Tibial artery (tissue), 4 donors: ENCODE measurements around the gene STOM.

Source experiments
- DNase-seq, 2 donors: peaks; one replicate each; pipeline ENCODE4 v3.0.0-alpha.2; 2019
- H3K27ac ChIP-seq, 2 donors: fragments of 200-600 bp; sonication (generic) in 1 of 2; 1 replicate in 1 of 2; 2 replicates in 1 of 2; pipeline ENCODE4 v1.5.1; 2018 to 2019; ENCODE audit warnings: mild to moderate bottlenecking in 1 of 2
- H3K27me3 ChIP-seq, 2 donors: fragments of 200-600 bp; sonication (generic) in 1 of 2; one replicate each; pipeline versions ENCODE4 v1.5.1 to v1.6.0; 2016 to 2019
- H3K36me3 ChIP-seq, 3 donors: fragments of 200-600 bp; sonication (generic) in 2 of 3; one replicate each; pipeline ENCODE4 v1.5.1; 2016 to 2019; ENCODE audit warnings: mild to moderate bottlenecking in 2 of 3
- H3K4me1 ChIP-seq, 4 donors: fragments of 200-600 bp; sonication (generic) in 2 of 4; 1 replicate in 3 of 4; 2 replicates in 1 of 4; pipeline ENCODE4 v1.5.1; 2016 to 2019
- H3K4me3 ChIP-seq, 2 donors: fragments of 200-600 bp; sonication (generic) in 1 of 2; 1 replicate in 1 of 2; 2 replicates in 1 of 2; pipeline ENCODE4 v1.5.1; 2018 to 2019; ENCODE audit warnings: mild to moderate bottlenecking in 2 of 2
- H3K9me3 ChIP-seq, 3 donors: fragments of 200-600 bp; sonication (generic) in 1 of 3; one replicate each; pipeline ENCODE4 v1.5.1; 2016 to 2019
- intact Hi-C: fragments of 100-400 bp; cut with DNase I; formaldehyde crosslinking; loops from one replicate; pipeline ENCODE4 v1.15.0; 2023; ENCODE audit warnings: low total_unique reads
- TF ChIP-seq, protein P1 (sequence below), 2 experiments: fragments of 200-600 bp in 1 of 2; fragments of 450-650 bp in 1 of 2; IDR thresholded peaks; one replicate each; pipeline ENCODE4 v1.5.1; 2017 to 2019; ENCODE audit warnings: antibody characterized with exemption in 2 of 2, mild to moderate bottlenecking in 1 of 2, moderate library complexity in 1 of 2

STOM gene

DNA sequence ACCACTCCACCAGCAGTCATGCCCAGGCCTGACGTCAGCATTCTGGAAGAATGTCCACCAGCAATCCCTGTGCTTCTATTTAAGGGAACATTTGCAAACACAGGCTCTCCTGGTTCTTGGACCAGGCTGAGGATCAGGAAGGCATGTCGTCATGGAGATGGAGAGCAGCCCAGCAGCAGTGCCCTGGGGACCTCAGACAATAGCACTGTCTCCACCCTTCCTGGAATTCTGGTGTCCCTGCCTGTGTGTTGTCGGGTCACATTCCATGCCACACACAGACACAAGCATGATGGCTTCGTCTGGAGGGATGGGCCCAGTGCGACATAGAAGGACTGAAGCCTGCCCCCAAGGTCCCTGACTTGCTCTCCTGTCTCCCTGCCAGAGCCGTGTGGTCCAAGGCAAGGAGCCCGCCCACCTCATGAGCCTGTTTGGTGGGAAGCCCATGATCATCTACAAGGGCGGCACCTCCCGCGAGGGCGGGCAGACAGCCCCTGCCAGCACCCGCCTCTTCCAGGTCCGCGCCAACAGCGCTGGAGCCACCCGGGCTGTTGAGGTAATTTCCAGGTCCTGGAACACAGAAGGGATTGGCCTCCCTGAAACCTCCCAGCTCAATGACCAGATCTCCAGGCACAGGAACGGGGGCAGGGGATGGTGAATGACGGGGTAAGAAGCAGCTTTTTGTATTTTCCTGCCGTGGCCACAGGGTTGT, 43.8 kb downstream of the STOM start:
- H3K27ac ChIP-seq, result peak overlapping the region; percentile 92 to 95
- H3K4me1 ChIP-seq, result peaks cover 0 to 89% (median 66%) of the 10 kb centered on the region in 4 donors
- no peak overlapping the region for H3K4me3 ChIP-seq
- H3K36me3 ChIP-seq, result peaks cover 91 to 93% (median 92%) of the 10 kb centered on the region in 3 donors
- H3K9me3 ChIP-seq, result no peaks in the 10 kb centered on the region
- TF ChIP-seq, protein P1, sequence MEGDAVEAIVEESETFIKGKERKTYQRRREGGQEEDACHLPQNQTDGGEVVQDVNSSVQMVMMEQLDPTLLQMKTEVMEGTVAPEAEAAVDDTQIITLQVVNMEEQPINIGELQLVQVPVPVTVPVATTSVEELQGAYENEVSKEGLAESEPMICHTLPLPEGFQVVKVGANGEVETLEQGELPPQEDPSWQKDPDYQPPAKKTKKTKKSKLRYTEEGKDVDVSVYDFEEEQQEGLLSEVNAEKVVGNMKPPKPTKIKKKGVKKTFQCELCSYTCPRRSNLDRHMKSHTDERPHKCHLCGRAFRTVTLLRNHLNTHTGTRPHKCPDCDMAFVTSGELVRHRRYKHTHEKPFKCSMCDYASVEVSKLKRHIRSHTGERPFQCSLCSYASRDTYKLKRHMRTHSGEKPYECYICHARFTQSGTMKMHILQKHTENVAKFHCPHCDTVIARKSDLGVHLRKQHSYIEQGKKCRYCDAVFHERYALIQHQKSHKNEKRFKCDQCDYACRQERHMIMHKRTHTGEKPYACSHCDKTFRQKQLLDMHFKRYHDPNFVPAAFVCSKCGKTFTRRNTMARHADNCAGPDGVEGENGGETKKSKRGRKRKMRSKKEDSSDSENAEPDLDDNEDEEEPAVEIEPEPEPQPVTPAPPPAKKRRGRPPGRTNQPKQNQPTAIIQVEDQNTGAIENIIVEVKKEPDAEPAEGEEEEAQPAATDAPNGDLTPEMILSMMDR (IDR thresholded peaks at IDR 0.05), result peak in 1 of 2 experiments; percentile 8
- peak; percentile 96 to 99 for DNase-seq
- no peaks in the 10 kb centered on the region for H3K27me3 ChIP-seq
- intact Hi-C loops, result no loop called here

DNA sequence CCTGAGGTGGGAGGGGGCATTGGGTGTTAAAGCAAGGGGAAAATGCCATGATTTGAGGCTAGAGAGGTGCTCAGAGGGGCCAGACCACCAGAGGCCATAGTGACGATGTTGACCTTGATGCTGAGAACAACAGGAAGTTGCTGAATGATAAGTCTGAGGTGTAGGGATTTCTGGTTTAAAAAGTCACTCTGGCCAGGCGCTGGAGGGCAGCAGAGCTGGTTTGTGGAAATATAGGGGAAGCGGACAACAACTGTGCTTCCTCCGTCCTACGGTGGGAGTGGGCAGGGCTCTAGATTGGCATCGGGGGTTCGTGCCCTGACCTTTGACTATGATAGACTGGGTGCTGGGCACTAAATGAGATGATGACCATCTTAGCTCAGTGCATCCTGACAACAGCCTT, 44.7 kb downstream of the STOM start:
- no peak overlapping the region for H3K4me3 ChIP-seq
- intact Hi-C loops, result no loop called here
- H3K4me1 ChIP-seq, result peaks cover 0 to 89% (median 67%) of the 10 kb centered on the region in 4 donors
- H3K36me3 ChIP-seq, result peaks cover 90 to 92% (median 92%) of the 10 kb centered on the region in 3 donors
- no peaks in the 10 kb centered on the region for H3K9me3 ChIP-seq
- TF ChIP-seq, protein P1 (IDR thresholded peaks at IDR 0.05), result no peak
- H3K27ac ChIP-seq, result peak overlapping the region; percentile 92 to 95
- no peak for DNase-seq
- no peaks in the 10 kb centered on the region for H3K27me3 ChIP-seq

DNA sequence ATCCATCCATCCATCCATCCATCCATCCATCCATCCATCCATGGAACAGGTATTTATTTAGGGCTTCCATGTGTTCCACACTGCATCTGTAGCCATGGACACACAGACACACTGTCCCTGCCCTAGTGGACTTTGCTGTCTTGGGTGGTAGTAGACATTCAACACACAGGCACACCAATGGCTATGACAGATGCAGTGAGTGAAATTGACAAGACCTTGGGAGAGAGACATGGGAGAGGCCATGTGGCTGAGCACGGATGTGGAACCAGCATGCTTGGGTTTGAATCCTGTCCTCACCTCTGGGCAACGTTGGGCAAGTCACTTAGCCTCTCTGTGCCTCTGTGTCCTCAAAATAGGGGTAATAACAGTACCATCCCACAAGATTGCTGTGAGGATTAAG, 45.3 kb downstream of the STOM start:
- Histone ChIP-seq H3K4me1 (peaks cover 0 to 90% (median 68%) of the 10 kb centered on the region in 4 donors), H3K36me3 (peaks cover 85 to 92% (median 91%) of the 10 kb centered on the region in 3 donors), H3K27ac (peak overlapping the region; percentile 92 to 95), H3K27me3 (no peaks in the 10 kb centered on the region), H3K9me3 (no peaks in the 10 kb centered on the region), H3K4me3 (no peak overlapping the region)
- intact Hi-C loops, result loop anchor here (5.0 kb wide), 1 partner anchor 48 kb away; the partner anchor contains the start of gene STOM
- DNase-seq, result no peak
- TF ChIP-seq, protein P1 (IDR thresholded peaks at IDR 0.05), result no peak

DNA sequence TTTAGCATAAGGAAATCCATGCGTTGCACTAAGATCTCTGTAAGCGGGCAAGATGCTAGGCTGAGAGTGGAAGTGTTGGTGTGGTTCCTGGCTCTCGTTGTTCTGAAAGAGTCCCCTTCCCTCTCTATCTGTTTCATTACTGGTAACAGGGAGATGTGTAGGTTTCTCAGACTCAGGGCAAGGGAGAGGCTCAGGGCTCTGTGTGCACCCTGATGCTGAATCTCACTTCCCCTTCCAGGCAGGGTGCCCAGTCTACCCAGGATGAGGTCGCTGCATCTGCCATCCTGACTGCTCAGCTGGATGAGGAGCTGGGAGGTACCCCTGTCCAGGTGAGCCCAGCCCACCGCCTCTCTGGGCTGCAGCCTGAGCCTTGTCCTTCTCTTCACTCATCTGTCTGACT, 45.7 kb downstream of the STOM start:
- Histone ChIP-seq H3K4me3 (no peak overlapping the region), H3K36me3 (peaks cover 85 to 92% (median 91%) of the 10 kb centered on the region in 3 donors), H3K9me3 (no peaks in the 10 kb centered on the region), H3K4me1 (peaks cover 0 to 94% (median 70%) of the 10 kb centered on the region in 4 donors), H3K27ac (peak overlapping the region; percentile 92 to 95), H3K27me3 (no peaks in the 10 kb centered on the region)
- TF ChIP-seq, protein P1 (IDR thresholded peaks at IDR 0.05), result no peak
- intact Hi-C loops, result loop anchor here (5.0 kb wide), 1 partner anchor 48 kb away; the partner anchor contains the start of gene STOM
- no peak for DNase-seq

DNA sequence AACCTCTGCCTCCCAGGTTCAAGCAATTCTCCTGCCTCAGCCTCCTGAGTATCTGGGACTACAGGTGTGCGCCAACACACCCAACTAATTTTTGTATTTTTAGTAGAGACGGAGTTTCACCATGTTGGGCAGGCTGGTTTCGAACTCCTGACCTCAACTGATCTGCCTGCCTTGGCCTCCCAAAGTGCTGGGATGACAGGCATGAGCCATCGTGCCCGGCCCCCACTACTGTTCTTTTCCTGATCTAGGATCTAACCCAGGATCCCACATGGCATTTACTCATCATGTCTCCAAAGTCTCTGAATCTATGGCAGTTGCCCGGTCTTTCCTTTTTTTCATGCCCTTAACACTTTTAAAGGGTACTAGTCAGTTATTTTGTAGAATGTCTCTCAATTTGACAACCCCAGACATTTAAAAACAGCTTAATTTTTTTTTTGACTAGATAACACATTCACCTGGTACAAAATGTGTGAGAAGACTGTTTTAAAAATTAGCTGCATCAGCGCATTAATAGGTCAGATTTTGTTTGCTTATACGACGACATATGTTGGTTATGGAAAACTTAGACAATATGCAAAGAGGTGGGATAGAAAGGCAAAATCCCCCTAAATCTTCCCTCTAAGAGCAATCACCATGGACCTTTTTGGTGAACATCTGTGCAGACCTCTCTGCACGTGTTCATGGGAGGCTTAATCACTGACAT, 46.5 kb downstream of the STOM start:
- intact Hi-C loops, result loop anchor here (5.0 kb wide), 1 partner anchor 49 kb away; the partner anchor contains the start of gene STOM
- DNase-seq, result no peak
- Histone ChIP-seq H3K4me3 (no peak overlapping the region), H3K27ac (peak overlapping the region; percentile 92 to 95), H3K4me1 (peaks cover 0 to 96% (median 76%) of the 10 kb centered on the region in 4 donors), H3K36me3 (peaks cover 85 to 92% (median 91%) of the 10 kb centered on the region in 3 donors), H3K9me3 (no peaks in the 10 kb centered on the region), H3K27me3 (no peaks in the 10 kb centered on the region)
- TF ChIP-seq, protein P1 (IDR thresholded peaks at IDR 0.05), result no peak
